HL-60 (cell line): Measurements from ENCODE around the gene KANK4.

ENCODE experiments used
- CTCF ChIP-seq: IDR thresholded peaks from one replicate; pipeline ENCODE4 v1.5.1; 2011; ENCODE audit warnings: low read length, control low read depth, inconsistent platforms; ENCODE audit not compliant: insufficient read depth
- POLR2AphosphoS5 ChIP-seq: IDR thresholded peaks from 2 replicates; pipeline ENCODE4 v1.6.1; 2012; ENCODE audit warnings: low read depth
- REST ChIP-seq: IDR thresholded peaks from 2 replicates; pipeline ENCODE4 v1.6.1; 2012; ENCODE audit warnings: low read depth; ENCODE audit not compliant: insufficient replicate concordance

- TF ChIP-seq CTCF (no peak), REST (no peak), POLR2AphosphoS5 (no peak)
Observed at GRCh38 chr1:62334434-62334985, 15.3 kb upstream of the KANK4 start.
